HCT116 (cell line): Measurements from ENCODE around the gene CDHR3. TPM values are rescaled to one million over a fixed set of nuclear protein-coding genes. Genes with fewer than 3 reads are reported as not detected.

Source experiments
- ATAC-seq: fragments of 200-7000 bp; cut with Tn5 transposase; 2 replicates; pipeline ENCODE4 v1.9.1; 2020; ENCODE audit warnings: mild to moderate bottlenecking, moderate library complexity
- BruUV-seq: library from RNA; stranded (reverse); fragments of 400-500 nt; replicated peaks from 2 replicates; lab custom pipeline; 2021; lab: Mats Ljungman, UMichigan
- CTCF ChIA-PET: fragments of 300-600 bp; sonication (Branson Sonifier 250); formaldehyde crosslinking; loops from one replicate; lab custom pipeline; 2021; ENCODE audit warnings: antibody characterized with exemption; lab: Charles Lee
- POLR2A ChIA-PET: fragments of 300-600, 350-600 bp; sonication (Branson Sonifier 250); formaldehyde crosslinking; loops from one replicate; lab custom pipeline; 2021; ENCODE audit warnings: antibody characterized with exemption; lab: Charles Lee
- RAD21 ChIA-PET, 2 experiments: fragments of 300-600 bp; sonication (Branson Sonifier 250); formaldehyde crosslinking; loops; one replicate each; lab custom pipeline; 2023; ENCODE audit warnings: low total read pairs in 2 of 2; ENCODE audit not compliant: uncharacterized antibody in 2 of 2, unreplicated experiment in 2 of 2, low non-redundant PET in 1 of 2; lab: Charles Lee
- DNase-seq: peaks from one replicate; pipeline ENCODE4 v3.0.0-alpha.2; 2010; ENCODE audit warnings: low read depth, low spot score
- H2AFZ ChIP-seq: fragments of 200-600 bp; shearing (Covaris generic), sonication (generic); 2 replicates; pipeline ENCODE4 v1.6.1; 2017; ENCODE audit warnings: low read depth, mixed run types, mixed read lengths, antibody characterized with exemption, low read length; ENCODE audit not compliant: poor library complexity, severe bottlenecking
- H3K27ac ChIP-seq: 2 replicates; pipeline ENCODE4 v1.5.1; 2012; ENCODE audit warnings: low read depth, low read length
- H3K27me3 ChIP-seq: fragments of 200-600 bp; sonication (generic); 2 replicates; pipeline ENCODE4 v1.6.1; 2016; ENCODE audit warnings: mixed run types, low read length, mixed read lengths; ENCODE audit not compliant: insufficient read depth
- H3K36me3 ChIP-seq, 2 experiments: fragments of 200-500 bp in 1 of 2; fragments of 200-600 bp in 1 of 2; sonication (Bioruptor generic) in 1 of 2; sonication (generic) in 1 of 2; 2 replicates each; pipeline versions ENCODE4 v1.5.1 to v1.6.1; 2014 to 2016; ENCODE audit warnings: low read length in 2 of 2, inconsistent platforms in 1 of 2, mixed read lengths in 1 of 2, mixed run types in 1 of 2; ENCODE audit not compliant: insufficient read depth in 2 of 2, control insufficient read depth in 1 of 2
- H3K4me1 ChIP-seq, 2 experiments: fragments of 200-600 bp in 1 of 2; sonication (generic) in 1 of 2; 2 replicates each; pipeline versions ENCODE4 v1.5.1 to v1.6.1; 2012 to 2017; ENCODE audit warnings: low read length in 2 of 2, inconsistent platforms in 1 of 2, mild to moderate bottlenecking in 1 of 2, mixed read lengths in 1 of 2, mixed run types in 1 of 2, moderate library complexity in 1 of 2; ENCODE audit not compliant: insufficient read depth in 2 of 2, control insufficient read depth in 1 of 2
- H3K4me2 ChIP-seq: fragments of 200-600 bp; sonication (generic); 2 replicates; pipeline ENCODE4 v1.6.1; 2017; ENCODE audit warnings: mixed run types, low read length, mixed read lengths
- H3K4me3 ChIP-seq, 2 experiments: fragments of 200-600 bp in 1 of 2; sonication (generic) in 1 of 2; replicated peaks in 1 of 2; 2 replicates each; pipeline ENCODE4 v1.5.1; 2011 to 2016; ENCODE audit warnings: low read length in 2 of 2, control low read depth in 1 of 2, low read depth in 1 of 2, mild to moderate bottlenecking in 1 of 2, mixed read lengths in 1 of 2, mixed run types in 1 of 2
- H3K79me2 ChIP-seq: fragments of 200-600 bp; sonication (generic); 2 replicates; pipeline ENCODE4 v1.6.1; 2017; ENCODE audit warnings: mild to moderate bottlenecking, mixed run types, low read length, moderate library complexity, mixed read lengths; ENCODE audit not compliant: insufficient read depth
- H3K9ac ChIP-seq: fragments of 200-600 bp; sonication (generic); 2 replicates; pipeline ENCODE4 v1.6.1; 2016; ENCODE audit warnings: low read length, mixed read lengths
- H3K9me2 ChIP-seq: fragments of 200-600 bp; sonication (generic), shearing (Covaris generic); 2 replicates; pipeline ENCODE4 v1.6.1; 2017; ENCODE audit warnings: mixed run types, mild to moderate bottlenecking, moderate library complexity; ENCODE audit not compliant: insufficient read depth
- H3K9me3 ChIP-seq, 2 experiments: fragments of 200-500 bp in 1 of 2; fragments of 200-600 bp in 1 of 2; sonication (Bioruptor generic) in 1 of 2; sonication (generic) in 1 of 2; 2 replicates each; pipeline ENCODE4 v1.6.1; 2014 to 2017; ENCODE audit warnings: low read length in 2 of 2, mixed read lengths in 2 of 2, inconsistent platforms in 1 of 2, low read depth in 1 of 2, mild to moderate bottlenecking in 1 of 2, mixed run types in 1 of 2, moderate library complexity in 1 of 2; ENCODE audit not compliant: control insufficient read depth in 1 of 2, insufficient read depth in 1 of 2
- H4K20me1 ChIP-seq: fragments of 200-600 bp; sonication (generic), shearing (Covaris generic); 2 replicates; pipeline ENCODE4 v1.6.1; 2017; ENCODE audit warnings: mixed run types, mild to moderate bottlenecking, moderate library complexity; ENCODE audit not compliant: insufficient read depth
- CBX3 ChIP-seq: IDR thresholded peaks from 2 replicates; pipeline ENCODE4 v1.6.1; 2012; ENCODE audit warnings: low read depth
- CTCF ChIP-seq, 3 experiments: fragments of 200-600 bp in 1 of 3; sonication (generic) in 1 of 3; IDR thresholded peaks in 2 of 3; conservative IDR thresholded peaks in 1 of 3; 2 replicates each; pipeline ENCODE4 v1.5.1; 2012 to 2017; ENCODE audit warnings: low read depth in 2 of 3, low read length in 2 of 3, antibody characterized with exemption in 1 of 3, borderline replicate concordance in 1 of 3, control low read depth in 1 of 3, mild to moderate bottlenecking in 1 of 3, mixed read lengths in 1 of 3, mixed run types in 1 of 3, moderate library complexity in 1 of 3; ENCODE audit not compliant: insufficient read depth in 1 of 3
- EGR1 ChIP-seq: IDR thresholded peaks from 2 replicates; pipeline ENCODE4 v1.6.1; 2012; ENCODE audit warnings: low read depth
- ELF1 ChIP-seq: IDR thresholded peaks from 2 replicates; pipeline ENCODE4 v1.6.1; 2012; ENCODE audit warnings: low read depth, borderline replicate concordance
- JUND ChIP-seq: IDR thresholded peaks from 2 replicates; pipeline ENCODE4 v1.6.1; 2012
- MAX ChIP-seq: IDR thresholded peaks from 2 replicates; pipeline ENCODE4 v1.6.1; 2012
- POLR2A ChIP-seq: IDR thresholded peaks from 2 replicates; pipeline ENCODE4 v1.7.0; 2011; ENCODE audit warnings: borderline replicate concordance; ENCODE audit not compliant: insufficient read depth, insufficient read length; ENCODE audit errors: extremely low read depth
- RAD21 ChIP-seq: IDR thresholded peaks from 2 replicates; pipeline ENCODE4 v1.6.1; 2012; ENCODE audit warnings: low read depth, mild to moderate bottlenecking
- SIN3A ChIP-seq: IDR thresholded peaks from 2 replicates; pipeline ENCODE4 v1.6.1; 2012; ENCODE audit warnings: low read depth
- SP1 ChIP-seq: IDR thresholded peaks from 2 replicates; pipeline ENCODE4 v1.6.1; 2012; ENCODE audit warnings: low read depth
- SRF ChIP-seq: IDR thresholded peaks from 2 replicates; pipeline ENCODE4 v1.6.1; 2012; ENCODE audit warnings: low read depth
- YY1 ChIP-seq: IDR thresholded peaks from 2 replicates; pipeline ENCODE4 v1.6.1; 2011; ENCODE audit warnings: low read length, low read depth, moderate library complexity, mild to moderate bottlenecking; ENCODE audit not compliant: insufficient replicate concordance; ENCODE audit errors: extremely low read depth
- ZBTB33 ChIP-seq: IDR thresholded peaks from 2 replicates; pipeline ENCODE4 v1.6.1; 2011; ENCODE audit warnings: mild to moderate bottlenecking, low read length, moderate library complexity; ENCODE audit not compliant: insufficient replicate concordance; ENCODE audit errors: extremely low read depth
- ZFX ChIP-seq: fragments of 450-650 bp; IDR thresholded peaks from 2 replicates; pipeline ENCODE4 v1.6.1; 2017
- ZNF274 ChIP-seq: fragments of 200-500 bp; sonication (Bioruptor generic); IDR thresholded peaks from 2 replicates; pipeline ENCODE4 v1.6.1; 2014; ENCODE audit warnings: mild to moderate bottlenecking, low read depth, low read length, inconsistent platforms
- intact Hi-C: fragments of 100-400 bp; cut with micrococcal nuclease; formaldehyde crosslinking; loops from 2 replicates; pipeline ENCODE4 v1.10.0; 2022
- total RNA-seq: library from RNA; stranded (reverse); gene quantifications from one replicate; pipeline ENCODE4 v1.2.1, GENCODE V29; 2021; ENCODE audit not compliant: unreplicated experiment

CDHR3 gene
- total RNA-seq, 1 experiment from 2014 or later: 5.5 TPM

- intact Hi-C loops: no loop called here
- BruUV-seq: no TSS peak
- Histone ChIP-seq H3K79me2 (no peaks in the 10 kb centered on the region), H3K27ac (no peak overlapping the region), H2AFZ (no peak overlapping the region), H3K4me3 (no peak overlapping the region), H3K4me2 (no peak overlapping the region), H3K9ac (no peak overlapping the region), H3K9me2 (no peaks in the 10 kb centered on the region), H3K4me1 (no peaks in the 10 kb centered on the region), H4K20me1 (no peaks in the 10 kb centered on the region), H3K9me3 (no peaks in the 10 kb centered on the region), H3K36me3 (no peaks in the 10 kb centered on the region), H3K27me3 (no peaks in the 10 kb centered on the region)
- RAD21 ChIA-PET: no interaction called here
- CTCF ChIA-PET: no interaction called here
- POLR2A ChIA-PET: no interaction called here
- no peak for DNase-seq
- TF ChIP-seq CTCF (IDR thresholded peaks at IDR 0.05 in 2 of 3, conservative IDR thresholded peaks at IDR 0.05 in 1 of 3; ENCODE audit: borderline replicate concordance in 1 of 3, insufficient read depth in 1 of 3, low read depth in 2 of 3, low read length in 2 of 3) (no peak), MAX (no peak), EGR1 (no peak), SIN3A (no peak), YY1 (no peak), ZNF274 (no peak), ZFX (no peak), CBX3 (no peak), ELF1 (no peak), POLR2A (no peak), RAD21 (no peak), ZBTB33 (no peak), SRF (no peak), SP1 (no peak), JUND (no peak)
- no peak for ATAC-seq
Measured at GRCh38 chr7:105943486-105943885, 19.6 kb upstream of the CDHR3 start.
